ENCODE data around the gene ATP1A4.
A peak's percentile ranks its signal among the peaks of the same experiment; 100 is the strongest.

The ATP1A4 gene

DNA sequence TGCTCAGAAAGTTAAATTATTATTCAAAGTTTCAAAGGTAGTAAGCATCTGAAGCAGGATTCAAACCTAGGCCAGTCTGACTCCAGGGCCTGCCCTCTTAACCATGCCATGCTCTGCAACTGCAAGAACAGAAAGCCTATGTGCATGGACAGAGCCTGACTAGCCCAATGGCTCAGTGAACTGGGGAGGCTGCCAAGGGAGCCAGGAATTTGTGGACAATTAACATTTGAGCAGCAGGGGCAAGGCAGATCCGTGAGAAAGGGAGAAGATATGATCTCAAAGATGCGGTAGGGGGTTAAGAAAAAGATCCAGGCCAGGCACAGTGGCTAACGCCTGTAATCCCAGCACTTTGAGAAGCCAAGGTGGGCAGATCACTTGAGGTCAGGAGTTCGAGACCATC is 6.5 kb upstream of the ATP1A4 start:
- peak; percentile 25 for DNase-seq (ENCODE audit: low read depth, low spot score)

DNA sequence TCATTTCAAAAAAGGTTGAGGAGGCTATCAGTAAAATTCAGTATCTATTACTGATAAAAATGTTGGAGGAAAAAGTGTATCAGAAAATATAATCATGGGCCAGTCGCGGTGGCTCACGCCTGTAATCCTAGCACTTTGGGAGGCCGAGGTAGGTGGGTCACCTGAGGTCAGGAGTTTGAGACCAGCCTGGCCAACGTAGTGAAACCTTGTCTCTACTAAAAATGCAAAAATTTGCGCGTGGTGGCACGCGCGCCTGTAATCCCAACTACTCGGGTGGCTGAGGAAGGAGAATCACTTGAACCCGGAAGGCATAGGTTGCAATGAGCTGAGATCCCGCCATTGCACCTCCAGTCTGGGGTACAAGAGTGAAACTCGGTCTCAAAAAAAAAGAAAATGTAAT is 5.3 kb upstream of the ATP1A4 start:
- DNase-seq (ENCODE audit: low read depth, low spot score), result no peak

DNA sequence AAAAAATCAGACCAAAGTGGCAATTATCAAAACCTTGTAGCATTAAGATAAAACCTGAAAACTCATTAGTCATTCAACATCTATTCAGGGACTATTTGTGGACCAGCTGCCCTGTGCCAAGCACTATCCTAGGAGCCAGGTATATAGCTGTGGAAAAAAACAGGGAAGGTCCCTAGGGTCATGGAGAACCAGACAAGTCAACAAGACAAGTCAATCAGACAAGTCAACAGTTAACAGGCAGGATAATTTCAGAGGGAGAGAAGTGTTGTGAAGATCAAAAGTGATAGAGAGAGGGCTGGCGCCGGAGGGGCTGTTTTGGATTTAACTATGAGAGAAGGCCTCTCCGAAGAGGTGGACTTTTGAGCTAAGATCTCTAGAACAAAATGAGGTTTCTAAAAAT is 3.3 kb upstream of the ATP1A4 start:
- DNase-seq (ENCODE audit: low read depth, low spot score), result no peak

DNA sequence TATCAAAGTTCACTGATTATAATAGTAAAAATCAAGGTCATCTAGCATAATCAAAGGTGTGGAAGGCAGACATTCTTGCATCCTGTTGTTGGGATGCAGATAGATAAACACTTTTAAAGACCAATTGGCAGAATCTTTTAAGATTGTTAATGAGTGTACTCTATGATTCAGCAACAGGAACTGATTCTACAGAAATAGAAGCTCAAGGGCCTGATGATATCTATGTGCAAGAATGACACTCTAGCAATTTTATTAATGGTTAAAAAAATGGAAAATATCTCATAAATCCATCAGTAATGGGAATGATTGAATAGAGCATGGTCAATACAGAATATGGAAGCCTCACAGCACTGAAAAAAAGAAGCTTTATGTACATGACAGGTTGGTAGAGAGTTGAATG is 2.2 kb upstream of the ATP1A4 start:
- DNase-seq (ENCODE audit: low read depth, low spot score), result no peak

DNA sequence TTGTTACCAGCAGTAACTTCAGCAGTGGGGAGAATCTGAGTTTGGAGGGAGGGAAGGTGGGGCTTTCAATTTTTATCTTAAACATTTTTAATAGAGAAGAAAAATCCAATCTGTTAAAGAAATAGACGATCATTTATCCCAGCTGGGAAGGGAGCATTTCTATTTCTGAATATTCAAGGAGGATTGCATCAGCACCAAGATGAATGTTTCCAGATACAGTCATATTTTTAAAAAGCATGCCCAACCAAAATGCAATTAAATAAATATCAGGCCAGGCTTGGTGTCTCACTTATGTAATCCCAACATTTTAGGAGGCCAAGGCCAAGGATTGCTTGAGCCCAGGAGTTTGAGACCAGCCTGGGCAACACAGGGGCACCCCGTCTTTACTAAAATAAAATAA is 1.7 kb upstream of the ATP1A4 start:
- DNase-seq (ENCODE audit: low read depth, low spot score), result no peak

DNA sequence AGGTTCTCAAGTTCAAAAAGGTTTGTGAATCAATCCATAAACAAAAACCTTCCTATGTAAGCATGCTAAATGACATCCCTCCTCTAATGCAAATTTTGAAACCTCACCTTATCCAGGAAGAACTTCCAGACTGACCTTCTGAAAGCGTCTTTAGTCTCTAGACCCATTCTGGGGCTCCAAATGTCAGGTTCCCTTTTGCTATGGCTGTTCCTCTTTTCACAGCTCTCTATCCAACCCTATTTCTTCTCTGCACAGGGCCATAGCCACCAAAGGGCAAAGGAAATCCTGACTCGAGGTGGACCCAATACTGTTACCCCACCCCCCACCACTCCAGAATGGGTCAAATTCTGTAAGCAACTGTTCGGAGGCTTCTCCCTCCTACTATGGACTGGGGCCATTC is 3.4 kb downstream of the ATP1A4 start:
- no peak for DNase-seq (ENCODE audit: low read depth, low spot score)

DNA sequence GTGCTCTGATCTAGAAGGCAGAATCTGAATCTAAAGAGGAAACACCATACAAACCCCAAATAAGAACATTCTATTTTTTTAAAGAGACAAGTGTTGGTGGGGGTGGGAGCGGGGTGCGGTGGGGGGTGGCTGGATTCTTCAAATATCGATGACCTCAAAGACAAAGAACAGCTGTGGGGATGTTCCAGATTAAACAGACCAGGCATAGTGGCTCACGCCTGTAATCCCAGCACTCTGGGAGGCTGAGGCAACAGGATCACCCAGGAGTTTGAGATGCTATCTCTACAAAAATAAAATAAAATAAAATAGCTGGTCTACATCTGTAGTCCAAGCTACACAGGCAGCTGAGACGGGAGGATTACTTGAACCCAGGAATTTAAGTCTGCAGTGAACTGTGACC is 5.0 kb downstream of the ATP1A4 start:
- no peak for DNase-seq (ENCODE audit: low read depth, low spot score)

DNA sequence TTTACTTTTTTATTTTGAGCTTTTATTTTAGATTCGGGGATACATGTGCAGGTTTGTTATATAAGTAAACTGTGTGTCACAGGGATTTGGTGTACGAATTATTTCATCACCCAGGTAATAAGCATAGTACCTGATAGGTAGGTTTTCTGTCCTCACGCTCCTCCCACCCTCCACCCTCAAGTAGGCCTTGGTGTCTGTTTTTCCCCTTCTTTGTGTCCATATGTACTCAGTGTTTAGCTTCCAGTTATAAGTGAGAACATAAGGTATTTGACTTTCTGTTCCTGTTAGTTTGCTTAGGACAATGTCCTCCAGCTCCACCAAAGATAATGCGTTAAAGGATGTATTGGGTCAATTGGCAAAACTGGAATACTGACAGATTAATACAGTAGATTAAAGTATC is 5.8 kb downstream of the ATP1A4 start:
- DNase-seq (ENCODE audit: low read depth, low spot score), result no peak

DNA sequence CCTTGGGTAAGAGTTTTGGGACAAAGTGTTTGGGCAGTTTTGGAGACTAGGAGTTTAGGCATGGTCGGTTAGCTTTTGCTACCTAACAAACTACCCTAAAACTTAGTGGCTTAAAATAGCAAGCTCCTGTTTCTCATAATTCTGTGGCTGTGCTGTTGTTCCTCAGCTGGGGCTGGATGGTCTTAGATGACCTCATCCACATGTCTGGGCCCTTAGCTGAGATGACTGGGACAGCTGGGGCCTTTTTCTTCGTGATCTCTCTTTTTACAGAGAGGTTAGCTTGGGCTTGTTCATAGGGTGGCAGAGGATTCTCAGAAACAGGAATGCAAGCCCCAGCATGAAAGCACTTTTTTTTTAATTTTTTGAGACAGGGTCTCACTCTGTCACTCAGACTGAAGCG is 6.6 kb downstream of the ATP1A4 start:
- no peak for DNase-seq (ENCODE audit: low read depth, low spot score)

DNA sequence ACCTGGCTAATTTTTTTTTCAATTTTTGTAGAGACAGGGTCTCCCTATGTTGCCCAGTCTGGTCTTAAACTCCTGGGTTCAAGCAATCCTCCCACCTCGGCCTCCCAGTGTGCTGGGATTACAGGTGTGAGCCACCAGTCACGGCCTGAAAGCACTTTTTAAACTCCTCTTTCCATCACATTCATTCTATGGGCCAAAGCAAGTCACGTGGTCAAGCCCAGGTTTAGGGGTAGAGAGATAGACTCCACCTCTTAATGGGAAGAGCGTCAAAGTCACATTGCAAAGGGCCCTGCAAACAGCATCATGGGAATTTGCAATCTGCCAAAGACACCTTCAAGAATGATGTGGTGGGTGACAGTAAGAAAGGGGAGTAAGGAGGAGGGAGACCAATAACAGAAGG is 7.1 kb downstream of the ATP1A4 start:
- no peak for DNase-seq (ENCODE audit: low read depth, low spot score)

DNA sequence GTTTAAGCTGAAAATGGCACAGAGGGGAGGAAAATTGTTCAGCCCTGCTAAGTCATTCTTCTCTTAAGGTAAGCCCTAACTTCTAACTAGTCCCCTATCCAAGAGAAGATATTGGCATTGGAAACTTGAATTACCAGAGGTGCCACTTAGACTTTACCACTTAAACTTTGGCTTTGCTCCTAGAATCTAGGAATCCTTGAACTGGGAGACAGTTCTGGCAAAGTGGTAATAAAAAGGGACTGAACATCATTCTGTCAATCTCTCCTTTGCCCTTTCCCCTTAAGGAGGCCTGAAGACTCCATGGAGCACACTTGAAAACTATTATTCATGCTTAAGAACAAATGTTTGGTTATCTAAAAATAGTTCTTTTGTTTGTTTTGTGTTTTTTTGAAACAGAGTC is 8.4 kb downstream of the ATP1A4 start:
- DNase-seq (ENCODE audit: low read depth, low spot score), result no peak

DNA sequence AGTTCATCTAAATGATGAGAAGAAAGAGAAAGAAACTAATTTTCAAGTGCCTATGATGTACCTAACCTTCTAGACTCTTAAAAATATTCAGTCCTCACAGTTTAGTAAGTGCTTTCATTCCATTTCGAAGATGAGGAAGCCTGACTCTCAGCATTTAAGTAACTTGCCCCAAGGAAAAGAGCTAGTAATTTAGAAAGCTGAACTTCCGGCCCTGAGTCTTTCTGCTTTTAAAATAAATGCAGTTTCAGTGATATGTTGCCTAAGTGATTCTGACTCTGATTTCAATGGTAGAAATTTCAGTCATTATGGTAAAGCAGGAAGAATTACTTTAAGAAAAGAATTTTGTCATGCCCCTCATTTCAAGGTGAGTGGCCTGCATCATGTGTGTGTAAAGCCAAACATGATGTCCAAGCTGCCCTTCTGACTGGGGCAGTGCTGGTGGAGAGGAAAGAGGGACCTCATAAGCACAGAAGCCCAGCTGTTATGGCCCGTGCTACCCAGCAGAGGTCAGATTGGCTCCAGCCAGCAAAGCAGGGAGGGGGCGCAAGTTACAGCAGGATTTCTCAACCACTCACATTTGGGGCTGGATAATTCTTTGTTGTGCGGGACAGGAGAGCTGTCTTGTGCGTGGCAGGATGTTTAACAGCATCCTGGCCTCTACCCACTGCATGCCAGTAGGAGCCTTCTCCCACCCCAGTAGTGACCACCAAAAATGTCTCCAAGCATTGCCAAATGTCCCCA is 10.7 kb downstream of the ATP1A4 start:
- peak; percentile 70 for DNase-seq (ENCODE audit: low read depth, low spot score)

DNA sequence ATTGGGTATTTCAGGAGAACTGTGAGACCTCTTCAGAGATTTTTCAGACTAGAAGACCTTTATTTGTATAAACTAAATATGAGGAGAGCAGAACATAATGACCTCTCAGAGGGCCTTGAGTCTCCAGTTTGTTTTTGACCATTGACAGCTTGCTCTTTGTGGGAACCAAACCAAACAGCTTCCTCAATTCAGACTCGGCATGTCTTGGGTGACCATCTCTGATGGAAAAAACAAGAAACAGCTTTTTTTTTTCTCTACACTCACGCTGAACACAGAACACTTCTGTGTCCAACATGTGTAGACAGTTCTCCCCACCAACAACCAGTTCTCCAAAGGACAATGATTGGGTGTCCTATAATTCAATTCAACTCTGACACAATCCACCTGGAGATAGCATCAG is 11.5 kb downstream of the ATP1A4 start:
- no peak for DNase-seq (ENCODE audit: low read depth, low spot score)

DNA sequence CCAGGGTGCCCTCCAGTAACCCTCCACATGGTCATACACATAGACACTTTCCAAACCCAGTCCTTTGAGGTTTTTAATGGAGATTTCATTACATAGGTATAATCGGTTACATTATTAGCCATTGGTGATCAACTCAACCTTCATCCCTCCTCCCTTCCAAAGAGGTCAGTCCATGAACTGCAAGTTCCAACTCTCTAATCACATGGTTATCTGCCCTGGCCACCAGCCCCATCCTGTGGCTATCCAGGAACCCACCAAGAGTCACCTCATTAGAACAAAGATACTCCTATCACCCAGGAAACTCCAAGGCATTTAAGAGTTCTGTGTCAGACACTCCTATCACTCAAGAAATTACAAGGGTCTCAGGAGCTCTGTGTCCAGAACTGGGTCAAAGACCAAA is 12.2 kb downstream of the ATP1A4 start:
- no peak for DNase-seq (ENCODE audit: low read depth, low spot score)

DNA sequence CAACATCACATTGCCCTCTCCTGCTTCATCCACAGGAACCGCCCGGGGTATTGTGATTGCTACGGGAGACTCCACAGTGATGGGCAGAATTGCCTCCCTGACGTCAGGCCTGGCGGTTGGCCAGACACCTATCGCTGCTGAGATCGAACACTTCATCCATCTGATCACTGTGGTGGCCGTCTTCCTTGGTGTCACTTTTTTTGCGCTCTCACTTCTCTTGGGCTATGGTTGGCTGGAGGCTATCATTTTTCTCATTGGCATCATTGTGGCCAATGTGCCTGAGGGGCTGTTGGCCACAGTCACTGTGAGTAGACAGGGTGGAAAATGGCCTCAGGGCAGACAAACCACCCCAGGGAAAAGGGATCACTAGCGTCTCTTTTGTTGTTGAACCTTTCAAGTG is 12.7 kb downstream of the ATP1A4 start:
- DNase-seq (ENCODE audit: low read depth, low spot score), result no peak

DNA sequence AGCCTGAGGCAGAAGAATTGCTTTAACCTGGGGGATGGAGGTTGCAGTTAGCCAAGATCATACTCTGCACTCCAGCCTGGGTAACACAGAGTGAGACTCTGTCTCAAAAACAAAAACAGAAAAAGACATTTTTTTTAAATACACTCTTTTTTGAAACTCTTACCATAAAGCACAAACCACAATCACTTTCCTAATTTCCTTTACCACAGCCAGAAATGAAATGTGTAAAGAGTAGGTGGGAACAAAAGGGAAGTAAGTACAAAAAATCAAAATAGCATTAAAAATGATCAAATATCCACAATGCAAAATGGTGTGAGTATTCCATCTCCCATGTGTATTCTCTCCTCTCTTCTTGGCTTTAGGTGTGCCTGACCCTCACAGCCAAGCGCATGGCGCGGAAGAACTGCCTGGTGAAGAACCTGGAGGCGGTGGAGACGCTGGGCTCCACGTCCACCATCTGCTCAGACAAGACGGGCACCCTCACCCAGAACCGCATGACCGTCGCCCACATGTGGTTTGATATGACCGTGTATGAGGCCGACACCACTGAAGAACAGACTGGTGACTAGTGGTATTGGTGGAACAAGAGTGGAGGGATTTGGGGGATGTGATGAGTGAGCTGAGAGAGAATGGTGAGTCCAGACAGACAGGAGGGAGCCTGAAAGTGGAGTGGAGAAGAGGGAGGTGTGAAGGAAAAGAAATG is 14.9 kb downstream of the ATP1A4 start:
- DNase-seq (ENCODE audit: low read depth, low spot score), result no peak

DNA sequence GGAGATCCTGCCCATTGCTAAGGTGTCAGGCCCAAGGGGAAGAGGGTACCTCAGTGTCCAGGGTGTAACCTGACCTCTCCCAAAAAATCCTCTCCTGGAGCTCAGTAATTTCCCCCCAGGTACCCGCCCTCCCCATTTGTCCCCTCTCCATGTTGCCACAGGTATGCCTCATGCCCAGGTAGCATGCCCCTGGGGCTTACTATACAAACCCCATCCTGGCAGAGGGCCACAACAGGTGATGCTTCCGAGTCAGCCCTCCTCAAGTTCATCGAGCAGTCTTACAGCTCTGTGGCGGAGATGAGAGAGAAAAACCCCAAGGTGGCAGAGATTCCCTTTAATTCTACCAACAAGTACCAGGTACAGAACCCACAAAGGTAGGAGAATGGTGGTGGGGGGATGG is 15.7 kb downstream of the ATP1A4 start:
- DNase-seq (ENCODE audit: low read depth, low spot score), result no peak

DNA sequence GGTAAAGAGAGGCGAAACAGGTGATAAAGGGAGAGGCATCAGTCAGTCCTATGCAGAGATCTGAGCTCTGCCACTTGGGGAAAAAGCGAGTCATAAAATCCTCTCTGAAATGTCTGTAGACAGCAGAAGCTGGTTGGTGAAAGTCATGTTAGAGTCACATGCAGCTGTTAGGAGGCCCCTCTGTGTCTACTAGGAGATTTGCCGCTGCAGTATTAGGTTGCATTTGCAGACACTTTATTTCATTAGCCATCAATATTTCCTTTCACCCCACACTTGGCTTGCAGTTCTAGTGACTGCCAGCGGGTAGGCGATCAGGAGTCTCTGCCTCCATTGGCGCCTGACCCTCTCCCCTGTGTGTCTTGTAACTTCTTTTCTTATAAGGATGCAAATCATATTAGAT is 16.2 kb downstream of the ATP1A4 start:
- no peak for DNase-seq (ENCODE audit: low read depth, low spot score)

DNA sequence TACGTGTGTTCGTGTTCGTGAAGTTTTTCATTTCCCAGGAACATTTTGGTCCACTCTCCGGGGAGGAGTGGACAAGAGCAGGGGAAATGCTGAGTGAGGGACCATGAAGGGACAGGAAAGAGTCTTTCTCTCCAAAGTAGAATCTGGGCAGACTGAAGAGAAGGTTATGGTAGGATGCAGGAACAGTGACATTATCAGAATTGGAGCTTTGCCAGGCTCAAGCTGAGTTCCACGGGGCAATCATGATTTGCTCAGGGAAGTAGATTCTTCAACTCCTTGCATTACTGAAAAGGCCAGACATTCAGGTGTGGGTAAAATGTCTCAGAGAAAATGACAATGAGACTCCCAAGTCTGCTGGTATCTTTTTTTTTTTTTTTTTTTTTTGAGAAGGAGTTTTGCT is 16.6 kb downstream of the ATP1A4 start:
- DNase-seq (ENCODE audit: low read depth, low spot score), result no peak

DNA sequence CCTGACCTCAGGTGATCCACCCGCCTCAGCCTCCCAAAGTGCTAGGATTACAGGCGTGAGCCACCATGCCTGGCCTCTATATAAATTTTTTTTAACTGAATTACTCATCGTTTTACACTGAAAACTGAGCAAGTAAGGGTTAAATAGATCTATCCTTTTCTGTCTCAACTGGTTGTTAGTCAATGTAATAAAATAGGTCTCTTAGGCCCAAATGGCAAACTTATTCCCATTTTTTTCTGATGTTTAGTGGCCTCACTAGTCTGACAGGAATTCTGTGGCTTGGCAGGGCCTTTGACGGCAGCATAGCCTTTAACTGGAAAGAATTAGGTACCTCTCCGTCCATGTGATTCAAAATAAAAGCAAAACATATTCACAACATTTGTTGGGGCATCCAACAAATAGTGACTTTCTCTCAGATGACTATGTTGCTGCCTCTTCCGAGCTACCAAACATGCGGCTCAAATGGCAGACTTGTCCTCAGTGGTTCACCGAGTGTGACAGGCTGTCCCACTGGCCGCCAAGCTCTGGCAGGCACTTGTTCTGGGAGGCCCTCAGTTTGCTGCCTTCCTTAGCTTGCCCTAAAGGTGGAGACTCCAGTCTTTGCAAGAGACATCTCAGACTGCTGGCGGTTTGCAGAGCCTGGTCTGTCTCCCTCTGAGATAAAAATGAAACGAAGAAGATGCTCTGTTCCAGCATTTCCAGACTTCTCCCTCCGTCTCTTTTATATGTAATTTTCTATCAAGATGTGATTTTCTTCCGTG is 17.4 kb downstream of the ATP1A4 start:
- peak; percentile 78 for DNase-seq (ENCODE audit: low read depth, low spot score)

DNA sequence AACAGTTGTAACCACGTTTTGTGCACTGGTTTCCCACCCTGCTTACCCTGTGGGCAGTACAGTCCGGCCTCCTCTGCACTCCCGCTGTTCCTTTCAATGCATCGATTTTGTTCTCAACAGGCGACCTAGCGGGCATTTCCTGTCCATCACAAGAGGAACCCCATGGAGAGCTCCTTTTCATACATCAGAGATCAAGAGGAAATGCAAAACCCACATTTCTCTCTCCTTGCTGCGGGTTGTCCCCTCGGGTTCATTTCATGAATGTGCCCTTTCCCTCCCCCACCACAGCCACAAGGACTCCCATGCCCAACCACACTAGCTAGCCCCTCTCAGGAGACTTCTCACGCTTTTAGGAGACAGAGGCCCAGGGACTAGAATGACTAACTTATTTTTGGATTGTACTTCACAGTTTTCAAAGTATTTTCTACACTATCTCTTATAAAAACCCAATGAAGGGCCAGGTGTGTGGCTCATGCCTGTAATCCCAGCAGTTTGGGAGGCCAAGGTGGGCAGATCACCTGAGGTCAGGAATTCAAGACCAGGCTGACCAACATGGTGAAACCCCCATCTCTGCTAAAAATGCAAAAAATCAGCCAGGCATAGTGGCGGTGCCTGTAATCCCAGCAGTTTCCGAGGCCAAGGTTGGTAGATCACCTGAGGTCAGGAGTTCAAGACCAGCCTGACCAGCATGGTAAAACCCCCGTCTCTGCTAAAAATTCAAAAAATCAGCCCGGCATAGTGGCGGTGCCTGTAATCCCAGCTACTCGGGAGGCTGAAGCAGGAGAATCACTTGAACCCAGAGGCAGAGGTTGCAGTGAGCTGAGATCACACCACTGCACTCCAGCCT is 18.4 kb downstream of the ATP1A4 start:
- peak; percentile 90 for DNase-seq (ENCODE audit: low read depth, low spot score)

DNA sequence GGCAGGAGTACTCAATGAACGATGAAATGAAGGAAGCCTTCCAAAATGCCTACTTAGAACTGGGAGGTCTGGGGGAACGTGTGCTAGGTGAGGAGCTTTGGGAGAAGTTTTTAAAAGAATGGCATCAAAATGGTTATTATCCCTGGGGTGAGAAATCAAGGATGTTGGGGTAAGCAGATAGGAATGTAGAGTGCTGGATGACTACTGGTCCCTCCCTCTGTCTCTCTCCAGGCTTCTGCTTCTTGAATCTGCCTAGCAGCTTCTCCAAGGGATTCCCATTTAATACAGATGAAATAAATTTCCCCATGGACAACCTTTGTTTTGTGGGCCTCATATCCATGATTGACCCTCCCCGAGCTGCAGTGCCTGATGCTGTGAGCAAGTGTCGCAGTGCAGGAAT is 20.0 kb downstream of the ATP1A4 start:
- DNase-seq (ENCODE audit: low read depth, low spot score), result no peak
